ENCODE measurements around the gene TGFB1I1. TPM values are rescaled to one million over a fixed set of nuclear protein-coding genes. Genes with fewer than 3 reads are reported as not detected.
"Not testable (repeated sequence)": the region's sequence is repeated elsewhere in the genome, so short reads cannot be mapped to it uniquely, and the experiment has no call there.

The TGFB1I1 gene
- total RNA-seq, 1 donor, result 9.4 TPM

GRCh38 chr16:31485571-31485970, 13.6 kb downstream of the TGFB1I1 start:
- no peak for DNase-seq (ENCODE audit: low read depth in 2 of 3, low spot score in 2 of 3)

GRCh38 chr16:31486045-31486444, 14.1 kb downstream of the TGFB1I1 start:
- no peak for DNase-seq (ENCODE audit: low read depth in 2 of 3, low spot score in 2 of 3)

- no peak for DNase-seq (ENCODE audit: low read depth in 2 of 3, low spot score in 2 of 3)
These were observed 15.2 kb downstream of the TGFB1I1 start for GRCh38 chr16:31487071-31487719.

- DNase-seq (ENCODE audit: low read depth in 2 of 3, low spot score in 2 of 3), result peak; percentile 54 to 75 (median 66)
These were observed 15.9 kb downstream of the TGFB1I1 start for GRCh38 chr16:31487720-31488467.

- no peak for DNase-seq (ENCODE audit: low read depth in 2 of 3, low spot score in 2 of 3)
These were observed 16.7 kb downstream of the TGFB1I1 start for GRCh38 chr16:31488468-31489297.

- no peak for DNase-seq (ENCODE audit: low read depth in 2 of 3, low spot score in 2 of 3)
These were observed 17.3 kb downstream of the TGFB1I1 start for GRCh38 chr16:31489298-31489564.

- no peak for DNase-seq (ENCODE audit: low read depth in 2 of 3, low spot score in 2 of 3)
These were observed 17.9 kb downstream of the TGFB1I1 start for GRCh38 chr16:31489616-31490584.

GRCh38 chr16:31491778-31492418, 19.9 kb downstream of the TGFB1I1 start:
- DNase-seq (ENCODE audit: low read depth in 2 of 3, low spot score in 2 of 3), result no peak

- no peak for DNase-seq (ENCODE audit: low read depth in 2 of 3, low spot score in 2 of 3)
These were observed 21.7 kb downstream of the TGFB1I1 start for GRCh38 chr16:31493506-31494125.

- DNase-seq (ENCODE audit: low read depth in 2 of 3, low spot score in 2 of 3), result no peak
These were observed 24.7 kb downstream of the TGFB1I1 start for GRCh38 chr16:31496670-31497069.

GRCh38 chr16:31498493-31498892, 26.5 kb downstream of the TGFB1I1 start:
- no peak for DNase-seq (ENCODE audit: low read depth in 2 of 3, low spot score in 2 of 3)

GRCh38 chr16:31499928-31500327, 28.0 kb downstream of the TGFB1I1 start:
- no peak for DNase-seq (ENCODE audit: low read depth in 2 of 3, low spot score in 2 of 3)

GRCh38 chr16:31501226-31501965, 29.4 kb downstream of the TGFB1I1 start:
- DNase-seq (ENCODE audit: low read depth in 2 of 3, low spot score in 2 of 3), result no peak

- DNase-seq (ENCODE audit: low read depth in 2 of 3, low spot score in 2 of 3), result no peak
These were observed 30.0 kb downstream of the TGFB1I1 start for GRCh38 chr16:31501966-31502348.

- DNase-seq (ENCODE audit: low read depth in 2 of 3, low spot score in 2 of 3), result no peak
These were observed 31.0 kb downstream of the TGFB1I1 start for GRCh38 chr16:31502981-31503380.

- DNase-seq (ENCODE audit: low read depth in 2 of 3, low spot score in 2 of 3), result not testable (repeated sequence)
These were observed 31.6 kb downstream of the TGFB1I1 start for GRCh38 chr16:31503555-31503954.

GRCh38 chr16:31504159-31504558, 32.2 kb downstream of the TGFB1I1 start:
- no peak for DNase-seq (ENCODE audit: low read depth in 2 of 3, low spot score in 2 of 3)

GRCh38 chr16:31505483-31505882, 33.5 kb downstream of the TGFB1I1 start:
- peak in 1 of 3 donors; percentile 19 for DNase-seq (ENCODE audit: low read depth in 2 of 3, low spot score in 2 of 3)

GRCh38 chr16:31507617-31507928, 35.6 kb downstream of the TGFB1I1 start:
- no peak for DNase-seq (ENCODE audit: low read depth in 2 of 3, low spot score in 2 of 3)

Measured in hematopoietic multipotent progenitor cell (in vitro differentiated cells).